GM12878 (cell line): ENCODE measurements around the gene KRTAP10-9.
"Not testable (repeated sequence)": the region's sequence is repeated elsewhere in the genome, so short reads cannot be mapped to it uniquely, and the experiment has no call there.

ENCODE experiments used
- CREB1 ChIP-seq: IDR thresholded peaks from 2 replicates; pipeline ENCODE4 v1.6.1; 2012; ENCODE audit warnings: low read depth, mild to moderate bottlenecking, inconsistent platforms
- CTCF ChIP-seq, 3 experiments: IDR thresholded peaks in 2 of 3; conservative IDR thresholded peaks in 1 of 3; 2 replicates each; pipeline ENCODE4 v1.5.1; 2011; ENCODE audit warnings: low read depth in 3 of 3, low read length in 3 of 3, mild to moderate bottlenecking in 3 of 3, control low read depth in 2 of 3, moderate library complexity in 2 of 3, inconsistent platforms in 1 of 3, mixed read lengths in 1 of 3; ENCODE audit not compliant: control insufficient read depth in 2 of 3, insufficient read depth in 1 of 3; ENCODE audit errors: extremely low read depth in 1 of 3
- EGR1 ChIP-seq, 2 experiments: IDR thresholded peaks; 1 replicate in 1 of 2; 2 replicates in 1 of 2; pipeline ENCODE4 v1.6.1; 2011 to 2012; ENCODE audit warnings: low read depth in 2 of 2, low read length in 2 of 2, borderline replicate concordance in 1 of 2, mild to moderate bottlenecking in 1 of 2, moderate library complexity in 1 of 2
- EP300 ChIP-seq, 2 experiments: fragments of 150-350 bp in 1 of 2; IDR thresholded peaks; 2 replicates each; pipeline ENCODE4 v1.6.1; 2011 to 2012; ENCODE audit warnings: low read depth in 2 of 2, low read length in 2 of 2, borderline replicate concordance in 1 of 2, improper control_type of control experiment in 1 of 2, inconsistent platforms in 1 of 2; ENCODE audit not compliant: control insufficient read depth in 1 of 2
- EZH2 ChIP-seq: IDR thresholded peaks from 2 replicates; pipeline ENCODE4 v1.6.1; 2012; ENCODE audit warnings: low read depth, mild to moderate bottlenecking, control low read depth, inconsistent platforms, low read length, borderline replicate concordance; ENCODE audit not compliant: control insufficient read depth
- FOXM1 ChIP-seq: IDR thresholded peaks from 2 replicates; pipeline ENCODE4 v1.6.1; 2012; ENCODE audit warnings: low read depth, mild to moderate bottlenecking, inconsistent platforms, low read length, moderate library complexity
- HDAC6 ChIP-seq: fragments of 200-600 bp; sonication (generic); IDR thresholded peaks from one replicate; pipeline ENCODE4 v1.8.0; 2017; ENCODE audit warnings: antibody characterized with exemption; ENCODE audit not compliant: unreplicated experiment
- MLLT1 ChIP-seq: fragments of 450-650 bp; IDR thresholded peaks from 2 replicates; pipeline ENCODE4 v1.6.1; 2016; ENCODE audit warnings: mild to moderate bottlenecking
- POLR2A ChIP-seq: IDR thresholded peaks from 2 replicates; pipeline ENCODE4 v1.6.1; 2011; ENCODE audit warnings: low read depth, mild to moderate bottlenecking, low read length
- POLR2AphosphoS5 ChIP-seq: IDR thresholded peaks from 2 replicates; pipeline ENCODE4 v1.6.1; 2011; ENCODE audit warnings: mild to moderate bottlenecking, low read length, inconsistent platforms
- REST ChIP-seq: IDR thresholded peaks from 2 replicates; pipeline ENCODE4 v1.6.1; 2012; ENCODE audit warnings: mild to moderate bottlenecking, low read depth, low read length
- SIX5 ChIP-seq: IDR thresholded peaks from 2 replicates; pipeline ENCODE4 v1.6.1; 2011; ENCODE audit warnings: mild to moderate bottlenecking, low read depth, low read length, moderate library complexity; ENCODE audit not compliant: severe bottlenecking
- SMC3 ChIP-seq: IDR thresholded peaks from 2 replicates; pipeline ENCODE4 v1.6.1; 2011; ENCODE audit warnings: low read length, improper control_type of control experiment, borderline replicate concordance
- USF1 ChIP-seq: IDR thresholded peaks from 2 replicates; pipeline ENCODE4 v1.6.1; 2011; ENCODE audit warnings: borderline replicate concordance, low read depth, mild to moderate bottlenecking, moderate library complexity, mixed read lengths, low read length; ENCODE audit not compliant: insufficient read depth; ENCODE audit errors: extremely low read length

- TF ChIP-seq EZH2; POLR2AphosphoS5; USF1; SMC3; MLLT1; EP300 (IDR thresholded peaks at IDR 0.05; ENCODE audit: borderline replicate concordance in 1 of 2, control insufficient read depth in 1 of 2, low read depth in 2 of 2, low read length in 2 of 2); CTCF (IDR thresholded peaks at IDR 0.05 in 2 of 3, conservative IDR thresholded peaks at IDR 0.05 in 1 of 3; ENCODE audit: control insufficient read depth in 2 of 3, extremely low read depth in 1 of 3, insufficient read depth in 1 of 3, low read depth in 3 of 3, low read length in 3 of 3); EGR1 (IDR thresholded peaks at IDR 0.05; ENCODE audit: borderline replicate concordance in 1 of 2, low read depth in 2 of 2, low read length in 2 of 2); CREB1; SIX5; HDAC6; REST; FOXM1; POLR2A: not testable (repeated sequence)
These were observed 46.6 kb upstream of the KRTAP10-9 start, which contains the start of gene KRTAP10-5 for GRCh38 chr21:44580231-44580821.
